HCT116 (cell line): ENCODE measurements around the gene APOBEC3F. TPM values are rescaled to one million over a fixed set of nuclear protein-coding genes. Genes with fewer than 3 reads are reported as not detected.

Experiments used
- ATAC-seq: fragments of 200-7000 bp; cut with Tn5 transposase; 2 replicates; pipeline ENCODE4 v1.9.1; 2020; ENCODE audit warnings: mild to moderate bottlenecking, moderate library complexity
- BruUV-seq: library from RNA; stranded (reverse); fragments of 400-500 nt; replicated peaks from 2 replicates; lab custom pipeline; 2021; lab: Mats Ljungman, UMichigan
- CTCF ChIA-PET: fragments of 300-600 bp; sonication (Branson Sonifier 250); formaldehyde crosslinking; loops from one replicate; lab custom pipeline; 2021; ENCODE audit warnings: antibody characterized with exemption; lab: Charles Lee
- POLR2A ChIA-PET: fragments of 300-600, 350-600 bp; sonication (Branson Sonifier 250); formaldehyde crosslinking; loops from one replicate; lab custom pipeline; 2021; ENCODE audit warnings: antibody characterized with exemption; lab: Charles Lee
- RAD21 ChIA-PET, 2 experiments: fragments of 300-600 bp; sonication (Branson Sonifier 250); formaldehyde crosslinking; loops; one replicate each; lab custom pipeline; 2023; ENCODE audit warnings: low total read pairs in 2 of 2; ENCODE audit not compliant: uncharacterized antibody in 2 of 2, unreplicated experiment in 2 of 2, low non-redundant PET in 1 of 2; lab: Charles Lee
- DNase-seq: peaks from one replicate; pipeline ENCODE4 v3.0.0-alpha.2; 2010; ENCODE audit warnings: low read depth, low spot score
- H2AFZ ChIP-seq: fragments of 200-600 bp; shearing (Covaris generic), sonication (generic); 2 replicates; pipeline ENCODE4 v1.6.1; 2017; ENCODE audit warnings: low read depth, mixed run types, mixed read lengths, antibody characterized with exemption, low read length; ENCODE audit not compliant: poor library complexity, severe bottlenecking
- H3K27ac ChIP-seq: 2 replicates; pipeline ENCODE4 v1.5.1; 2012; ENCODE audit warnings: low read depth, low read length
- H3K27me3 ChIP-seq: fragments of 200-600 bp; sonication (generic); 2 replicates; pipeline ENCODE4 v1.6.1; 2016; ENCODE audit warnings: mixed run types, low read length, mixed read lengths; ENCODE audit not compliant: insufficient read depth
- H3K36me3 ChIP-seq, 2 experiments: fragments of 200-500 bp in 1 of 2; fragments of 200-600 bp in 1 of 2; sonication (Bioruptor generic) in 1 of 2; sonication (generic) in 1 of 2; 2 replicates each; pipeline versions ENCODE4 v1.5.1 to v1.6.1; 2014 to 2016; ENCODE audit warnings: low read length in 2 of 2, inconsistent platforms in 1 of 2, mixed read lengths in 1 of 2, mixed run types in 1 of 2; ENCODE audit not compliant: insufficient read depth in 2 of 2, control insufficient read depth in 1 of 2
- H3K4me1 ChIP-seq, 2 experiments: fragments of 200-600 bp in 1 of 2; sonication (generic) in 1 of 2; 2 replicates each; pipeline versions ENCODE4 v1.5.1 to v1.6.1; 2012 to 2017; ENCODE audit warnings: low read length in 2 of 2, inconsistent platforms in 1 of 2, mild to moderate bottlenecking in 1 of 2, mixed read lengths in 1 of 2, mixed run types in 1 of 2, moderate library complexity in 1 of 2; ENCODE audit not compliant: insufficient read depth in 2 of 2, control insufficient read depth in 1 of 2
- H3K4me2 ChIP-seq: fragments of 200-600 bp; sonication (generic); 2 replicates; pipeline ENCODE4 v1.6.1; 2017; ENCODE audit warnings: mixed run types, low read length, mixed read lengths
- H3K4me3 ChIP-seq, 2 experiments: fragments of 200-600 bp in 1 of 2; sonication (generic) in 1 of 2; replicated peaks in 1 of 2; 2 replicates each; pipeline ENCODE4 v1.5.1; 2011 to 2016; ENCODE audit warnings: low read length in 2 of 2, control low read depth in 1 of 2, low read depth in 1 of 2, mild to moderate bottlenecking in 1 of 2, mixed read lengths in 1 of 2, mixed run types in 1 of 2
- H3K79me2 ChIP-seq: fragments of 200-600 bp; sonication (generic); 2 replicates; pipeline ENCODE4 v1.6.1; 2017; ENCODE audit warnings: mild to moderate bottlenecking, mixed run types, low read length, moderate library complexity, mixed read lengths; ENCODE audit not compliant: insufficient read depth
- H3K9ac ChIP-seq: fragments of 200-600 bp; sonication (generic); 2 replicates; pipeline ENCODE4 v1.6.1; 2016; ENCODE audit warnings: low read length, mixed read lengths
- H3K9me2 ChIP-seq: fragments of 200-600 bp; sonication (generic), shearing (Covaris generic); 2 replicates; pipeline ENCODE4 v1.6.1; 2017; ENCODE audit warnings: mixed run types, mild to moderate bottlenecking, moderate library complexity; ENCODE audit not compliant: insufficient read depth
- H3K9me3 ChIP-seq, 2 experiments: fragments of 200-500 bp in 1 of 2; fragments of 200-600 bp in 1 of 2; sonication (Bioruptor generic) in 1 of 2; sonication (generic) in 1 of 2; 2 replicates each; pipeline ENCODE4 v1.6.1; 2014 to 2017; ENCODE audit warnings: low read length in 2 of 2, mixed read lengths in 2 of 2, inconsistent platforms in 1 of 2, low read depth in 1 of 2, mild to moderate bottlenecking in 1 of 2, mixed run types in 1 of 2, moderate library complexity in 1 of 2; ENCODE audit not compliant: control insufficient read depth in 1 of 2, insufficient read depth in 1 of 2
- H4K20me1 ChIP-seq: fragments of 200-600 bp; sonication (generic), shearing (Covaris generic); 2 replicates; pipeline ENCODE4 v1.6.1; 2017; ENCODE audit warnings: mixed run types, mild to moderate bottlenecking, moderate library complexity; ENCODE audit not compliant: insufficient read depth
- ATF3 ChIP-seq: IDR thresholded peaks from 2 replicates; pipeline ENCODE4 v1.6.1; 2012
- CBX3 ChIP-seq: IDR thresholded peaks from 2 replicates; pipeline ENCODE4 v1.6.1; 2012; ENCODE audit warnings: low read depth
- CTCF ChIP-seq, 3 experiments: fragments of 200-600 bp in 1 of 3; sonication (generic) in 1 of 3; IDR thresholded peaks in 2 of 3; conservative IDR thresholded peaks in 1 of 3; 2 replicates each; pipeline ENCODE4 v1.5.1; 2012 to 2017; ENCODE audit warnings: low read depth in 2 of 3, low read length in 2 of 3, antibody characterized with exemption in 1 of 3, borderline replicate concordance in 1 of 3, control low read depth in 1 of 3, mild to moderate bottlenecking in 1 of 3, mixed read lengths in 1 of 3, mixed run types in 1 of 3, moderate library complexity in 1 of 3; ENCODE audit not compliant: insufficient read depth in 1 of 3
- EGR1 ChIP-seq: IDR thresholded peaks from 2 replicates; pipeline ENCODE4 v1.6.1; 2012; ENCODE audit warnings: low read depth
- ELF1 ChIP-seq: IDR thresholded peaks from 2 replicates; pipeline ENCODE4 v1.6.1; 2012; ENCODE audit warnings: low read depth, borderline replicate concordance
- EZH2 ChIP-seq: fragments of 200-600 bp; sonication (generic); IDR thresholded peaks from 2 replicates; pipeline ENCODE4 v1.6.1; 2017; ENCODE audit warnings: antibody characterized with exemption, mixed run types
- EZH2phosphoT487 ChIP-seq: fragments of 200-600 bp; IDR thresholded peaks from 2 replicates; pipeline ENCODE4 v1.6.1; 2018; ENCODE audit warnings: antibody characterized with exemption, borderline replicate concordance
- JUND ChIP-seq: IDR thresholded peaks from 2 replicates; pipeline ENCODE4 v1.6.1; 2012
- MAX ChIP-seq: IDR thresholded peaks from 2 replicates; pipeline ENCODE4 v1.6.1; 2012
- POLR2A ChIP-seq: IDR thresholded peaks from 2 replicates; pipeline ENCODE4 v1.7.0; 2011; ENCODE audit warnings: borderline replicate concordance; ENCODE audit not compliant: insufficient read depth, insufficient read length; ENCODE audit errors: extremely low read depth
- SP1 ChIP-seq: IDR thresholded peaks from 2 replicates; pipeline ENCODE4 v1.6.1; 2012; ENCODE audit warnings: low read depth
- TCF7L2 ChIP-seq: IDR thresholded peaks from 2 replicates; pipeline ENCODE4 v1.7.0; 2011; ENCODE audit warnings: borderline replicate concordance, inconsistent platforms; ENCODE audit not compliant: insufficient read depth, insufficient read length; ENCODE audit errors: extremely low read depth
- YY1 ChIP-seq: IDR thresholded peaks from 2 replicates; pipeline ENCODE4 v1.6.1; 2011; ENCODE audit warnings: low read length, low read depth, moderate library complexity, mild to moderate bottlenecking; ENCODE audit not compliant: insufficient replicate concordance; ENCODE audit errors: extremely low read depth
- ZBTB33 ChIP-seq: IDR thresholded peaks from 2 replicates; pipeline ENCODE4 v1.6.1; 2011; ENCODE audit warnings: mild to moderate bottlenecking, low read length, moderate library complexity; ENCODE audit not compliant: insufficient replicate concordance; ENCODE audit errors: extremely low read depth
- ZFX ChIP-seq: fragments of 450-650 bp; IDR thresholded peaks from 2 replicates; pipeline ENCODE4 v1.6.1; 2017
- ZNF274 ChIP-seq: fragments of 200-500 bp; sonication (Bioruptor generic); IDR thresholded peaks from 2 replicates; pipeline ENCODE4 v1.6.1; 2014; ENCODE audit warnings: mild to moderate bottlenecking, low read depth, low read length, inconsistent platforms
- intact Hi-C: fragments of 100-400 bp; cut with micrococcal nuclease; formaldehyde crosslinking; loops from 2 replicates; pipeline ENCODE4 v1.10.0; 2022
- total RNA-seq: library from RNA; stranded (reverse); gene quantifications from one replicate; pipeline ENCODE4 v1.2.1, GENCODE V29; 2021; ENCODE audit not compliant: unreplicated experiment

Gene APOBEC3F
- total RNA-seq, 1 experiment from 2014 or later: 11.1 TPM

GRCh38 chr22:39092111-39092862 lies 51.6 kb downstream of the APOBEC3F start:
- intact Hi-C loops: no loop called here
- no peaks in the 10 kb centered on the region for H3K79me2 ChIP-seq
- DNase-seq: no peak
- no peak overlapping the region for H3K4me2 ChIP-seq
- no peak for ATAC-seq
- no peaks in the 10 kb centered on the region for H3K36me3 ChIP-seq
- no peak overlapping the region for H3K27ac ChIP-seq
- ChIA-PET POLR2A (no interaction called here), RAD21 (no interaction called here), CTCF (no interaction called here)
- H3K4me1 ChIP-seq: peaks cover 9 to 13% of the 10 kb centered on the region in 2 experiments
- no peak overlapping the region for H2AFZ ChIP-seq
- H3K27me3 ChIP-seq: no peaks in the 10 kb centered on the region
- no peaks in the 10 kb centered on the region for H4K20me1 ChIP-seq
- no peak overlapping the region for H3K4me3 ChIP-seq
- H3K9ac ChIP-seq: no peak overlapping the region
- H3K9me2 ChIP-seq: no peaks in the 10 kb centered on the region
- H3K9me3 ChIP-seq: no peaks in the 10 kb centered on the region
- no peak for TF ChIP-seq CTCF (IDR thresholded peaks at IDR 0.05 in 2 of 3, conservative IDR thresholded peaks at IDR 0.05 in 1 of 3; ENCODE audit: borderline replicate concordance in 1 of 3, insufficient read depth in 1 of 3, low read depth in 2 of 3, low read length in 2 of 3)
- no peak for TF ChIP-seq ATF3
- TF ChIP-seq ELF1: no peak
- no peak for TF ChIP-seq MAX
- TF ChIP-seq EZH2: no peak
- TF ChIP-seq ZFX: no peak
- TF ChIP-seq POLR2A: no peak
- TF ChIP-seq CBX3: no peak
- no peak for TF ChIP-seq ZNF274
- no peak for TF ChIP-seq TCF7L2
- TF ChIP-seq JUND: no peak
- TF ChIP-seq YY1: no peak
- TF ChIP-seq SP1: no peak
- TF ChIP-seq ZBTB33: no peak
- TF ChIP-seq EGR1: no peak
- TF ChIP-seq EZH2phosphoT487: no peak
- no TSS peak for BruUV-seq
